ENCODE results near the gene EFNA2. TPM values are rescaled to one million over a fixed set of nuclear protein-coding genes. Genes with fewer than 3 reads are reported as not detected.

Gene EFNA2
- total RNA-seq, 1 experiment from 2014 or later, result 14.3 TPM

- H3K27me3 Mint-ChIP-seq (ENCODE audit: low read depth), result peaks cover 31% of the 10 kb centered on the region
Observed at GRCh38 chr19:1313695-1314613, 28.3 kb downstream of the EFNA2 start.

More at GRCh38 chr19:1313695-1314613, 28.3 kb downstream of the EFNA2 start:
- Histone ChIP-seq H4K91ac (ENCODE audit: insufficient read length, low read depth, low read length) (no peak overlapping the region), H3K9ac (ENCODE audit: extremely low read depth, insufficient read length, low read length) (no peak overlapping the region), H3K9me3 (ENCODE audit: control insufficient read depth, low read depth, low read length) (no peaks in the 10 kb centered on the region), H2BK20ac (ENCODE audit: low read depth, low read length, poor library complexity, severe bottlenecking) (no peak overlapping the region), H4K5ac (ENCODE audit: insufficient read length, low read depth, low read length) (no peak overlapping the region), H3K79me1 (ENCODE audit: insufficient read depth, low read depth, low read length, poor library complexity, severe bottlenecking) (no peaks in the 10 kb centered on the region), H2AK5ac (ENCODE audit: insufficient read length, low read length) (no peak overlapping the region), H3K56ac (ENCODE audit: insufficient read length, low read depth, low read length) (no peak overlapping the region), H3K27ac (ENCODE audit: insufficient read length, low read depth, low read length) (no peak overlapping the region), H3K27me3 (ENCODE audit: insufficient read depth, low read length) (no peaks in the 10 kb centered on the region), H4K20me1 (ENCODE audit: control insufficient read depth, insufficient read depth, insufficient read length) (no peaks in the 10 kb centered on the region), H3T11ph (ENCODE audit: low read length) (no peak overlapping the region), H3K18ac (ENCODE audit: insufficient read length, low read depth, low read length) (no peak overlapping the region), H2BK5ac (ENCODE audit: insufficient read length, low read length) (no peak overlapping the region), H3K4ac (ENCODE audit: low read depth, low read length) (no peak overlapping the region), H3K14ac (ENCODE audit: insufficient read depth, low read length) (no peak overlapping the region), H3K4me1 (ENCODE audit: insufficient read depth, low read length) (no peaks in the 10 kb centered on the region), H2BK15ac (ENCODE audit: low read depth, low read length) (no peak overlapping the region), H2BK120ac (ENCODE audit: low read depth, low read length, poor library complexity, severe bottlenecking) (no peak overlapping the region), H3K23ac (ENCODE audit: insufficient read length, low read depth, low read length) (no peak overlapping the region), H3K79me2 (ENCODE audit: insufficient read depth, low read length) (no peaks in the 10 kb centered on the region), H3K4me2 (ENCODE audit: insufficient read depth, insufficient read length, low read length) (no peak overlapping the region), H3K23me2 (ENCODE audit: insufficient read length, low read depth, low read length, poor library complexity, severe bottlenecking) (peaks cover 5% of the 10 kb centered on the region), H2AFZ (ENCODE audit: low read length) (no peak overlapping the region), H2BK12ac (ENCODE audit: insufficient read length, low read depth, low read length) (no peak overlapping the region), H4K8ac (replicated peaks; ENCODE audit: insufficient read length, low read depth, low read length) (no peak overlapping the region)
- no peaks in the 10 kb centered on the region; a peak in 1 of 5 replicates for H3K9me3 Mint-ChIP-seq
- H3K36me3 Mint-ChIP-seq (ENCODE audit: insufficient read depth in 1 of 3, low read depth in 3 of 3), result no peaks in the 10 kb centered on the region
- no peak for TF ChIP-seq CTCF (conservative IDR thresholded peaks at IDR 0.05)
- no peak for DNase-seq
- WGBS (ENCODE audit: extremely low coverage, insufficient read length, low lambda C conversion rate), result no CpG with 5 or more reads among the region's 32 CpGs
- H3K4me3 Mint-ChIP-seq, result no peak overlapping the region
- peaks cover 0 to 11% of the 10 kb centered on the region in 2 experiments; a peak in 2 of 4 replicates for H3K4me1 Mint-ChIP-seq
- no peak overlapping the region for H3K27ac Mint-ChIP-seq
